GM12872 (cell line): ENCODE measurements around the gene VSTM1.

Experiments used
- CTCF ChIP-seq: IDR thresholded peaks from 3 replicates; pipeline ENCODE4 v1.5.1; 2011; ENCODE audit warnings: low read depth, mild to moderate bottlenecking, low read length, moderate library complexity; ENCODE audit not compliant: insufficient read depth

VSTM1 gene

GRCh38 chr19:54026656-54027055 is 37.0 kb downstream of the VSTM1 start:
- no peak for TF ChIP-seq CTCF

- no peak for TF ChIP-seq CTCF
These were observed 39.0 kb downstream of the VSTM1 start for GRCh38 chr19:54024660-54025059.

GRCh38 chr19:54023191-54023590 is 40.5 kb downstream of the VSTM1 start:
- TF ChIP-seq CTCF = no peak

- TF ChIP-seq CTCF = no peak
These were observed 41.8 kb downstream of the VSTM1 start for GRCh38 chr19:54021932-54022331.

GRCh38 chr19:54021363-54021762 is 42.3 kb downstream of the VSTM1 start:
- TF ChIP-seq CTCF = no peak

GRCh38 chr19:54017261-54017660 is 46.4 kb downstream of the VSTM1 start:
- TF ChIP-seq CTCF = no peak

- TF ChIP-seq CTCF = no peak
These were observed 48.7 kb downstream of the VSTM1 start for GRCh38 chr19:54014920-54015560.
